ENCODE data around the gene CPNE1.

CPNE1 gene

GRCh38 chr20:35616465-35617396, 48.0 kb downstream of the CPNE1 start:
- H3K27me3 ChIP-seq (replicated peaks; ENCODE audit: control insufficient read depth, insufficient read depth, low read length), result no peaks in the 10 kb centered on the region
- peak overlapping the region; percentile 72 for H3K4me3 ChIP-seq (ENCODE audit: low read length)
- peaks cover 18% of the 10 kb centered on the region for H3K4me1 ChIP-seq (ENCODE audit: control insufficient read depth, insufficient read depth, low read length)
- peak overlapping the region; percentile 56 for H3K9ac ChIP-seq (ENCODE audit: low read length)
- DNase-seq (ENCODE audit: low read depth), result peak; percentile 90
- no peaks in the 10 kb centered on the region for H3K36me3 ChIP-seq (ENCODE audit: control insufficient read depth, insufficient read depth, low read length, severe bottlenecking)
- no peaks in the 10 kb centered on the region for H3K9me3 ChIP-seq (ENCODE audit: control insufficient read depth, low read length)

GRCh38 chr20:35615667-35616464, 48.8 kb downstream of the CPNE1 start, which contains the start of gene SPAG4:
Gene SPAG4, plus strand, starts transcription at chr20:35615829. Its CDS starts 175 bp downstream, at chr20:35616004.
- peak; percentile 99 for DNase-seq (ENCODE audit: low read depth)

DNA sequence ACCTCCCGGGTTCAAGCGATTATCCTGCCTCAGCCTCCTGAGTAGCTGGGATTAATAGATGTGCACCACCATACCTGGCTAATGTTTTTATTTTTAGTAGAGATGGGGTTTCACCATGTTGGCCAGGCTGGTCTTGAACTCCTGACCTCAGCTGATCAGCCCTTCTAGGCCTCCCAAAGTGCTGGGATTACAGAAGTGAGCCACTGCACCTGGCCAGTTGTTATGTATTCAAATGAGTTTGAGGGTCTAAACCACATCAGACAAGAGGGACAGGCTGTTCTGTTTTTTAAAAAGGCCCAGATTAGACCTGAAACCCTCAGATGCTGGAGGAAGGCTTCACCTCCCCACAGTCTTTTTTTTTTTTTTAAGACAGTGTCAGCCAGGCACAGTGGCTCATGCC, 53.2 kb downstream of the CPNE1 start:
- no peak overlapping the region for H3K4me3 ChIP-seq (ENCODE audit: low read length)
- no peaks in the 10 kb centered on the region for H3K4me1 ChIP-seq (ENCODE audit: control insufficient read depth, insufficient read depth, low read length)
- no peak for DNase-seq (ENCODE audit: low read depth)
- H3K36me3 ChIP-seq (ENCODE audit: control insufficient read depth, insufficient read depth, low read length, severe bottlenecking), result no peaks in the 10 kb centered on the region
- no peaks in the 10 kb centered on the region for H3K9me3 ChIP-seq (ENCODE audit: control insufficient read depth, low read length)
- no peak overlapping the region for H3K9ac ChIP-seq (ENCODE audit: low read length)
- H3K27me3 ChIP-seq (replicated peaks; ENCODE audit: control insufficient read depth, insufficient read depth, low read length), result no peaks in the 10 kb centered on the region

More at GRCh38 chr20:35615667-35616464, 48.8 kb downstream of the CPNE1 start, which contains the start of gene SPAG4:
- H3K4me1 ChIP-seq (ENCODE audit: control insufficient read depth, insufficient read depth, low read length), result peaks cover 18% of the 10 kb centered on the region
- H3K9ac ChIP-seq (ENCODE audit: low read length), result peak within 1 kb of the TSS; percentile 75
- no peaks in the 10 kb centered on the region for H3K9me3 ChIP-seq (ENCODE audit: control insufficient read depth, low read length)
- no peaks in the 10 kb centered on the region for H3K36me3 ChIP-seq (ENCODE audit: control insufficient read depth, insufficient read depth, low read length, severe bottlenecking)
- no peaks in the 10 kb centered on the region for H3K27me3 ChIP-seq (replicated peaks; ENCODE audit: control insufficient read depth, insufficient read depth, low read length)
- H3K4me3 ChIP-seq (ENCODE audit: low read length), result peak within 1 kb of the TSS; percentile 74

DNA sequence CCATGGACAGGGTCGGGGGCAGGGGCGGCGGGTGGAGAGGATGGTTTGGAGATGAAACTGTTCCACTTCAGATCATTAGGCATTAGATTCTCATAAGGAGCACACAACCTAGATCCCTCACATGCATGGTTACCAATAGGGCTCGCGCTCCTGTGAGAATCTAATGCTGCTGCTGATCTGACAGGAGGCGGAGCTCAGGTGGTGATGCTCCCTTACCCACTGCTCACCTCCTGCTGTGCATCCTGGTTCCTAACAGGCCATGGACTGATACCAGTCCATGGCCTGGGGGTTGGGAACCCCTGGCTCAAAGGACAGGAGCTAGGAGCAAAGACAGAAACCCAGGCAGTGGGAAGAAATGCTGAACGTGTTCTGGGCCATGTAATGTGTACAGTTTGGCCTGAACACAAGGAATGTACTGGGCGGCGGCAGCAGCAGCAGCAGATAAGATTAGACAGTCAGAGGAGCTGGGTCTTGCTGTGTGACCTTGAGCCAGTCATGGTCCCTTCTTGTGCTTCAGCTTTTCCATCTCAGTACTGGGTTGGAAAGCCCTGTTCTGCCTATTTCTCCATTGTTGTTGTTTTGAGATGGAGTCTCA, 53.8 kb downstream of the CPNE1 start:
- no peak overlapping the region for H3K4me3 ChIP-seq (ENCODE audit: low read length)
- no peaks in the 10 kb centered on the region for H3K4me1 ChIP-seq (ENCODE audit: control insufficient read depth, insufficient read depth, low read length)
- H3K9ac ChIP-seq (ENCODE audit: low read length), result no peak overlapping the region
- no peaks in the 10 kb centered on the region for H3K9me3 ChIP-seq (ENCODE audit: control insufficient read depth, low read length)
- no peaks in the 10 kb centered on the region for H3K27me3 ChIP-seq (replicated peaks; ENCODE audit: control insufficient read depth, insufficient read depth, low read length)
- no peak for DNase-seq (ENCODE audit: low read depth)
- H3K36me3 ChIP-seq (ENCODE audit: control insufficient read depth, insufficient read depth, low read length, severe bottlenecking), result no peaks in the 10 kb centered on the region

DNA sequence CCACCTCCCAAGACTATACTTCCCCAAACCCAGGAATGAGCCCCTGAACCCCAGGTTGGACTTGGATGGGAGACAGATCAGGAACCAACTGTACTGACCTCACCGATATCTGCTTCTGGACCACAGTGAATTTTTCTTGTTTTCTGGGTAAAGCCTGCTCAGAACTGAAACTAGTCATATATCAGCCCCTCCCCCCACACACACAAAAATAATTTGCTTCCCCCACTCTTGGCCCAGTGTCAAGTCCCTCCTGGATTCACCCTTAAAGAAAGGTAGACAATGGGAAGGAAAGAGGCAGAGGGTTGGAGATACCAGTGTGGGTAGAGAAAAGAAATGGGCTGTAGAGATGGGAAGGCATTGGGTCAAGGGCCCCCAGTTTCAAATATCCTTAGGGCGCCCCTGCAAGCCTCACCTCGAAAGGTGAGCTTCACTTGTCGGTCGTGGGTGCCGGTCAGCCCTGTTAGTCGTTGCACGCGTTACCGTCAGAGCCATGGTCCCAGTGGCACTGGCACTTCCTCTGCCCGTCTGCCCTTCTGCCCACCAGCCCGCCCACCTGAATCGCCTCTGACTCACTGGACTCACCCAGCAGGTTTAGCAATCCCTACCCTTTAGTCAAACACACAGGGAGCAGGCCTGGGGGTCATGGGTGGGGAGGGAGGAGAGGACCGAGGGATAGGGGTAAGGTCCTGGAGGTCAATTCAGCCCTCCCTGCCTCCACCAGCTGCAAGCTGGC, 57.5 kb downstream of the CPNE1 start:
- DNase-seq (ENCODE audit: low read depth), result no peak
- peaks cover 7% of the 10 kb centered on the region for H3K27me3 ChIP-seq (replicated peaks; ENCODE audit: control insufficient read depth, insufficient read depth, low read length)
- H3K4me3 ChIP-seq (ENCODE audit: low read length), result no peak overlapping the region
- H3K9me3 ChIP-seq (ENCODE audit: control insufficient read depth, low read length), result no peaks in the 10 kb centered on the region
- H3K9ac ChIP-seq (ENCODE audit: low read length), result no peak overlapping the region
- no peaks in the 10 kb centered on the region for H3K4me1 ChIP-seq (ENCODE audit: control insufficient read depth, insufficient read depth, low read length)
- no peaks in the 10 kb centered on the region for H3K36me3 ChIP-seq (ENCODE audit: control insufficient read depth, insufficient read depth, low read length, severe bottlenecking)

DNA sequence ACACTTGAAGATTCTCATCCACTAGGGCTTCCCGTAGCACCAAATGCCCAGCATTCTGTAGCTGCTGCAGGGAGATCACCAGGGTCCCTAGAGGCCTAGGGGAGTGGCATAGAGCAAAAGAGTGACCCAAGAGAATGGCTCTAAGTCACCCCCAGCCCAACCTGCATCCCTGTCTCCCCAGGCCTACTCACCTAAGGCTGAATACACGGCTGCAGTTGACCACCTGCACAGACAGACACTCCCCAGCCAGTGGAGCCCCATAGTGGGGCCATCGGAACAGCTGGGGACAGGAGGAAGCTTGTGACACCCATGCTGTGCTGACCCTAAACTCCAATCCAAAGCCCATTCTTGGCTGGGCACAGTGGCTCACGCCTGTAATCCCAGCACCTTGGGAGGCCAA, 58.6 kb downstream of the CPNE1 start:
- H3K9ac ChIP-seq (ENCODE audit: low read length), result no peak overlapping the region
- peaks cover 8% of the 10 kb centered on the region for H3K4me1 ChIP-seq (ENCODE audit: control insufficient read depth, insufficient read depth, low read length)
- no peak overlapping the region for H3K4me3 ChIP-seq (ENCODE audit: low read length)
- H3K36me3 ChIP-seq (ENCODE audit: control insufficient read depth, insufficient read depth, low read length, severe bottlenecking), result no peaks in the 10 kb centered on the region
- H3K27me3 ChIP-seq (replicated peaks; ENCODE audit: control insufficient read depth, insufficient read depth, low read length), result peaks cover 9% of the 10 kb centered on the region
- H3K9me3 ChIP-seq (ENCODE audit: control insufficient read depth, low read length), result no peaks in the 10 kb centered on the region
- DNase-seq (ENCODE audit: low read depth), result no peak

- Histone ChIP-seq H3K36me3 (ENCODE audit: control insufficient read depth, insufficient read depth, low read length, severe bottlenecking) (no peaks in the 10 kb centered on the region), H3K4me3 (ENCODE audit: low read length) (no peak overlapping the region), H3K9me3 (ENCODE audit: control insufficient read depth, low read length) (no peaks in the 10 kb centered on the region), H3K4me1 (ENCODE audit: control insufficient read depth, insufficient read depth, low read length) (peaks cover 11% of the 10 kb centered on the region), H3K27me3 (replicated peaks; ENCODE audit: control insufficient read depth, insufficient read depth, low read length) (peaks cover 22% of the 10 kb centered on the region), H3K9ac (ENCODE audit: low read length) (no peak overlapping the region)
- DNase-seq (ENCODE audit: low read depth), result no peak
These were observed 60.3 kb downstream of the CPNE1 start for GRCh38 chr20:35604449-35604747.

DNA sequence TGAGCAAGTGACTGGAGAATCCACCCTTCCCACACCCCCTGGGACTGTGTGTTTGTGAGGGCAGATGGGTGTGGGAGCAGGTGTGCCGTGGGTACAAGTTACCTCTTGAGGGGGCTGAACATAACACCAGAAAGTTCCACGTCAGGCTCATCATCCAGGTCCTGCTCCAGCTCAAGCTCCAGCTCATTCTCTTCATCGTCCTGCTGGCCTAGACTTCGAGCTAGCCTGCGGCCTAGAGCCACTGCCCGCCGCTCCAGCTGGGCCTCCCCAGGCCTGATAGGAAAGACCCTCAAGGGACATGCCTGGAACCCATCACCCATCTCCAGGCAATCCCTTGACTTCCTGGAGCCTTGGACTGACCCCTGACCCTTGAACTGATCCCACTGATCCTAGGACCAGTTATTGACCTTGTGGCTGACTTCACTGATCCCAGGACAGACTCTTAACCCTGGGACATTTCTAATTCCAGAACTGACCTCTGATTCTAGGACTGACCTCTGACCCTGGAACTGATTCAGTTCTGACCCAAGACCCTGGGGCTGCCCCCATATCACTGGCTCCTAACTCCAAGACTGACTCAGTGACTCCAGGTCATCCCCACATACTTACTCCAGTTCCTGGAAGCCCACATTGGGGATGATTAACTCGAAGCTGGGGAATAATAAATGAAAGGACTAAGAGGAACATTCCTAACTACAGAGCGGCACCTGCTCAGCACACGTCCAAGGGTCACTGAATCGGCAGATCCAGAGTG, 60.8 kb downstream of the CPNE1 start:
- H3K9ac ChIP-seq (ENCODE audit: low read length), result no peak overlapping the region
- H3K27me3 ChIP-seq (replicated peaks; ENCODE audit: control insufficient read depth, insufficient read depth, low read length), result peaks cover 24% of the 10 kb centered on the region
- H3K9me3 ChIP-seq (ENCODE audit: control insufficient read depth, low read length), result no peaks in the 10 kb centered on the region
- peaks cover 11% of the 10 kb centered on the region for H3K4me1 ChIP-seq (ENCODE audit: control insufficient read depth, insufficient read depth, low read length)
- no peak overlapping the region for H3K4me3 ChIP-seq (ENCODE audit: low read length)
- DNase-seq (ENCODE audit: low read depth), result no peak
- no peaks in the 10 kb centered on the region for H3K36me3 ChIP-seq (ENCODE audit: control insufficient read depth, insufficient read depth, low read length, severe bottlenecking)

DNA sequence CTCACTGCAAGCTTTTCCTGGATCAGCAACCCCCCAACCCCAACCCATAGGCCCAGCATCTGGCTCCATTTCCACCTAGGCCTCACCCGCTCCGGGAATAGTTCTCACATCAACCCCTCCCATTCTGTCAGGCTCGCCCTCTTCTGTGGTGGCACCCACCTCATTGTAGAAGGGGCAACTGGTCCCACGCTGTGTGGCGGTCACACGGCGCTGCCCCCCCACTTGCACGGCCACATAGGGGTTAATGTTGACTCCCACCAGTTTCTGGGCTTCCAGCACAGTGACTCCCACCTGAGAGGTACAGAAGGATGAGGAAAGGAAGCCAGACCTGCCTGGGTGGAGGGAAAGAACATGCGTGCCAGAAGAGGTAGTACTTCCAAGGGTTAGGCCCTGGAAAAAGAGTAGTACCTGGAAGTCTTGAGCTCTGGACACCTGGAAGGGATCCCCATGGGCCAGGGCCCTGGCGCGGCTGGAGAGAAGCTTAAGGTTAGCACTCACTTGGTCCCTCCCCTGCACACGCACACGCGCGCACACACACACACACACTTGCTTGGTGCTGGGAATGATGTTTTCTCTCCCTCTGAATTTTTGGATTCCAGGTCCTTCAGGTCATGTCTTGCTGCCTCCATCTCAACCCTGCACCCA, 61.7 kb downstream of the CPNE1 start:
- H3K27me3 ChIP-seq (replicated peaks; ENCODE audit: control insufficient read depth, insufficient read depth, low read length), result peaks cover 26% of the 10 kb centered on the region
- H3K9ac ChIP-seq (ENCODE audit: low read length), result no peak overlapping the region
- DNase-seq (ENCODE audit: low read depth), result no peak
- H3K9me3 ChIP-seq (ENCODE audit: control insufficient read depth, low read length), result no peaks in the 10 kb centered on the region
- H3K4me1 ChIP-seq (ENCODE audit: control insufficient read depth, insufficient read depth, low read length), result peaks cover 11% of the 10 kb centered on the region
- H3K4me3 ChIP-seq (ENCODE audit: low read length), result no peak overlapping the region
- H3K36me3 ChIP-seq (ENCODE audit: control insufficient read depth, insufficient read depth, low read length, severe bottlenecking), result no peaks in the 10 kb centered on the region

DNA sequence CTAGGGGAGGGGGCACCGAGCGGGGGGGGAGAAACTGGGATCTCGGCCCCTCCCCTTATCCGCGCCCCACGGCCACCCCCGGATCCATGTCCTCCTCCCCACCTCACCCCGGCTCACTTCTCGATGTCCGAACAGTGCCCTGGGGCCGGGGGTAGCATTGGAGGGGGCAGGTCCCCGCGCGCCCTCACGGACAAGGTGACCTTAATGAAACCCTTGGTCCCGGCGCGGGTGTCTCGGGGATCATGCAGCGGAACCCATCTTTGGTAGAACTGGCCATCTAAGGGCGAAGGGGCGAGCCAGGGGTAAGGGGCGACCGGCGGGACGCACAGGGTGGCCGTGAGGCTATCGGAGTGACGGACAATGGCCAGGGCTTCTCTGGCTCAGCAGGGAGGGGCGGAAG, 62.7 kb downstream of the CPNE1 start:
- DNase-seq (ENCODE audit: low read depth), result no peak
- Histone ChIP-seq H3K36me3 (ENCODE audit: control insufficient read depth, insufficient read depth, low read length, severe bottlenecking) (no peaks in the 10 kb centered on the region), H3K27me3 (replicated peaks; ENCODE audit: control insufficient read depth, insufficient read depth, low read length) (peaks cover 34% of the 10 kb centered on the region), H3K4me1 (ENCODE audit: control insufficient read depth, insufficient read depth, low read length) (peaks cover 11% of the 10 kb centered on the region), H3K9ac (ENCODE audit: low read length) (no peak overlapping the region), H3K4me3 (ENCODE audit: low read length) (peak overlapping the region; percentile 71), H3K9me3 (ENCODE audit: control insufficient read depth, low read length) (no peaks in the 10 kb centered on the region)

Data from adipocyte (in vitro differentiated cells).